ENCODE measurements around the gene RPS27L. TPM values are rescaled to one million over a fixed set of nuclear protein-coding genes. Genes with fewer than 3 reads are reported as not detected.
"Not testable (repeated sequence)": the region's sequence is repeated elsewhere in the genome, so short reads cannot be mapped to it uniquely, and the experiment has no call there.

RPS27L gene
- total RNA-seq, 2 donors from 2014 or later: 187 to 240 TPM

DNA sequence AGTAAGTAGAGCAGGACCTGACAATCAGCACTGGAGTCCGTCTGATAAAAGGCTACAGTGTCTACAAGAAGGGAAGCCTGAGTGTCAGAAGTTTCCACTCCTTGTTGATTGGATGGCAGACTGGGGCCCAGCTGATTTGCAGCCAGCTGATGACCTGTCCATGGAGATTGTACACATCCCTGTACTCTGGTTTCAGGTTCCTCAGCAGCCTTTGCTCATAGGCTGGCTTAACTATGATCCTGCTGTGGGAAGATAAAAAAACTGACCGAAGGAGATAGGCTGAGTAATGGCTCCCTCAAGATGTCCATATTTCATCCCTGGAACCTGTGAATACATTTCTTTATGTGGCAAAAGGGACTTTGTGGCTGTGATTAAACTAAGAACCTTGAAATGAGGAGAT is 47.4 kb downstream of the RPS27L start:
- Mint-ChIP-seq H3K4me3 (no peak overlapping the region), H3K27me3 (peaks cover 7% of the 10 kb centered on the region), H3K36me3 (ENCODE audit: low read depth) (no peaks in the 10 kb centered on the region), H3K9me3 (no peaks in the 10 kb centered on the region), H3K27ac (no peak overlapping the region), H3K4me1 (no peaks in the 10 kb centered on the region)
- no peak for ATAC-seq (replicated peaks)

DNA sequence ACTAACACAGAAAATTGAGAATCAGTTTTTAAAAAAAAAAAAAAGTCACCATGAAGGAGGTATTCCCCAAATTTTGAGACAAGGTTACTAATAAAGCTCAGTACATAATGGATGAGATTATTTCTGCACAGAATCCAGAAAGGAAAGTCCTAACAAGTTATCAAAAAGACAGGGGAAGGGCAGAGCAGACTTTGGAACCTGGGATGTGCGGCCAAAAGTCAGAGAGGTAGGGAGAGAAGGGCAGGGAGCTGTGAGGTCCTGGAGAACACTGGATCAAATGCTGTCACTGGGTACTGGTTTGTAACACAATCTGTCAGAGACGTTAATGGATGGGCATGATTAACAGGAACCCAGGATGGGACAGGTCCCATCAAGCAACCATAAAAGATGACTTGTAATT is 47.8 kb downstream of the RPS27L start:
- ATAC-seq (replicated peaks): no peak
- H3K9me3 Mint-ChIP-seq: no peaks in the 10 kb centered on the region

DNA sequence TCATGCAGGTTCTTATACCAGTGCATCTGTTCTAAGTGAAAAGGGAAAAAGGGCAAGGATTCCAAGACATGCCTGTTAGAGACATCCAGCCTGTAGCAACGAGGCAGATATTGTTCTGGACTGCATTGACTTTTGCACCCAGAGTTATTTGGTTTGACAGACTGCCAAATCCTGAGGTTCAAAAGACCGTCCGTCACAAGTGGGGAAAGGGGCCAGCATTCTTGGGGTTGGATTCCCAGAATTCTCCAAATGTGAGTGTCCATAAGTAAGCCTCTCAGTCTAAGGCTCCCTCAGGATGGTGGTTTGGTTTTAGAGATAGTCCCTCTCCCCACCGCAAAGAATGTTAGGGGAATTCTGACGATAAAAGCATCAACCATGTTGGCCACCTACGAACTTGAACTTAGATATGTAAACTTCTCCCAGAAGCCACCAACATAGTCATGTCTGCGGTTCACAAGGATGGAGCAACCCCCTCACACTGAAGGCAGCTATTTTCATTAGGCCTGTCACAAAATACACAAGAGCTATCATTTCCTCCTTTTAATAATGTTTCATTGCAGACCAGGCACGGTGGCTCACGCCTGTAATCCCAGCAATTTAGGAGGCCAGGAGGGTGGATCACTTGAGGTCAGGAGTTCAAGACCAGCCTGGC is 49.3 kb downstream of the RPS27L start:
- no peak for ATAC-seq (replicated peaks)
- no peaks in the 10 kb centered on the region for H3K4me1 Mint-ChIP-seq
- no peaks in the 10 kb centered on the region for H3K36me3 Mint-ChIP-seq (ENCODE audit: low read depth)
- peaks cover 15% of the 10 kb centered on the region for H3K27me3 Mint-ChIP-seq
- no peak overlapping the region for H3K27ac Mint-ChIP-seq
- no peaks in the 10 kb centered on the region for H3K9me3 Mint-ChIP-seq
- H3K4me3 Mint-ChIP-seq: no peak overlapping the region

More for the DNA sequence above, 47.8 kb downstream of the RPS27L start:
- Mint-ChIP-seq H3K36me3 (ENCODE audit: low read depth) (no peaks in the 10 kb centered on the region), H3K27ac (no peak overlapping the region), H3K4me3 (no peak overlapping the region), H3K27me3 (peaks cover 9% of the 10 kb centered on the region), H3K4me1 (no peaks in the 10 kb centered on the region)

DNA sequence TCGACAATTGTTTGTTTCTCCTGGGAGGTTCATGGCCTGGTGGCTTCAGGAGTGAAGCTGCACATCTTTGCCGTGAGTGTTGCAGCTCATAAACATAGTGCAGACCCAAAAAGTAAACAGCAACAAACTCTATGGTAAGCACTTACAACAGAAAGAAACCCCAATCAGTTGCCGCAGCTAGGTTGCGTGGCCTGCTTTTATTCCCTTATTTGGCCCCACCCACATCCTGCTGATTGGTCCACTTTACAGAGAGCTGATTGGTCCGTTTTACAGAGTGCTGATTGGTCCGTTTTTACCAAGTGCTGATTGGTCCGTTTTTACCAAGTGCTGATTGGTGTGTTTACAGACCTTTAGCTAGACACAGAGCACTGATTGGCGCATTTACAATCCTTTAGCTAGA is 51.9 kb downstream of the RPS27L start:
- not testable (repeated sequence) for ATAC-seq (replicated peaks); H3K36me3 Mint-ChIP-seq (ENCODE audit: low read depth); H3K4me1 Mint-ChIP-seq; H3K27ac Mint-ChIP-seq; H3K9me3 Mint-ChIP-seq; H3K4me3 Mint-ChIP-seq
- peaks cover 15% of the 10 kb centered on the region for H3K27me3 Mint-ChIP-seq

DNA sequence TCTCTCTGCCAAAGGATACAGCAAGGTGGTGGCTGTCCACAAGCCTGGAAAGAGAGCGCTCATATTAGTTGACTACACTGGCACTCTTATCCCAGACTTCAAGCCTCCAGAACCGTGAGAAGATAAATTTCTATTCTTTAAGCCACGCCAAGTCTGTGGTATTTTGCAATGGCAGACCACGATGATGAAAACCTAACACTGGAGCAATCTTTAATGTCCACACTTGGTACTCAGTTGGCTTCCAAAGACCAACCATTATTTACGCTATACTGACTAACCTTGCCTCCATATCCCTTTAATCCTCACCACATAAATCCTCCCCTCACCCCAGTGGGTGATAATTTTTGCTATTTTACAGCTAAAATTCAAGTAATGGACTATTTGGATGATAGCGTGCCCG is 52.5 kb downstream of the RPS27L start:
- Mint-ChIP-seq H3K36me3 (ENCODE audit: low read depth) (no peaks in the 10 kb centered on the region), H3K4me3 (no peak overlapping the region), H3K27ac (no peak overlapping the region), H3K4me1 (no peaks in the 10 kb centered on the region), H3K9me3 (no peaks in the 10 kb centered on the region), H3K27me3 (peaks cover 15% of the 10 kb centered on the region)
- ATAC-seq (replicated peaks): no peak

DNA sequence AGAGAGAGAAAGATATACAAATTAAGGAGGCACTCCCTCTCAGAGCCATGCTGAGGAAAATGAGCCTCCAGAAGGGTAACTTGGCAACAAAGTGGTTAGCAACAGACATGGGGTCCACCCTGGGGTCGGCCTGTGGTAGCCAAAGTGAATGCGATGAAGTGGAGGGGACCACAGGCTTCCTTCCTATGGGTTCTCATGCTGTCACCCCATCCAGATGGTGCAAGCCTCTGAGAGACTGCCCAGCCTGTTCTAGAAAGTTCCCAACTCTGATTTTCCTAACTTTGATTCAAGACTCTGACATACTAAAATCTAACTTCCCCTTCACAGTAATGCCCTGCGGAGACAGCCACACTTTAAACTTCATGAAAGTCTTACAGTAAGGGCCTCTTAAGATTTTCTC is 53.9 kb downstream of the RPS27L start:
- Mint-ChIP-seq H3K9me3 (no peaks in the 10 kb centered on the region), H3K27me3 (peaks cover 15% of the 10 kb centered on the region), H3K4me3 (no peak overlapping the region), H3K27ac (peak overlapping the region; percentile 59), H3K4me1 (no peaks in the 10 kb centered on the region), H3K36me3 (ENCODE audit: low read depth) (no peaks in the 10 kb centered on the region)
- no peak for ATAC-seq (replicated peaks)

DNA sequence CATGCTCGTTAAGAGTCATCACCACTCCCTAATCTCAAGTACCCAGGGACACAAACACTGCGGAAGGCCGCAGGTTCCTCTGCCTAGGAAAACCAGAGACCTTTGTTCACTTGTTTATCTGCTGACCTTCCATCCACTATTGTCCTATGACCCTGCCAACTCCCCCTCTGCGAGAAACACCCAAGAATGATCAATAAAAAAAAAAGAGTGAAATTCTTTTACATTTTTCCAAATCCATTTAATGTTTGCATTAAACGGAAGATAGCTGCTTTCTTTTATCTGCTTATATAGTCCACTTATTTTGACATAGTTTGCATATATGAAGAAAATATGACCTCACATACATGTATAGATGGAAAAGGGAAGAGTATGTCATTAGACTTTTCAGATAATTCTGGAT is 57.7 kb downstream of the RPS27L start:
- H3K36me3 Mint-ChIP-seq (ENCODE audit: low read depth); H3K27ac Mint-ChIP-seq; H3K27me3 Mint-ChIP-seq; H3K4me3 Mint-ChIP-seq; ATAC-seq (replicated peaks); H3K4me1 Mint-ChIP-seq; H3K9me3 Mint-ChIP-seq: not testable (repeated sequence)

DNA sequence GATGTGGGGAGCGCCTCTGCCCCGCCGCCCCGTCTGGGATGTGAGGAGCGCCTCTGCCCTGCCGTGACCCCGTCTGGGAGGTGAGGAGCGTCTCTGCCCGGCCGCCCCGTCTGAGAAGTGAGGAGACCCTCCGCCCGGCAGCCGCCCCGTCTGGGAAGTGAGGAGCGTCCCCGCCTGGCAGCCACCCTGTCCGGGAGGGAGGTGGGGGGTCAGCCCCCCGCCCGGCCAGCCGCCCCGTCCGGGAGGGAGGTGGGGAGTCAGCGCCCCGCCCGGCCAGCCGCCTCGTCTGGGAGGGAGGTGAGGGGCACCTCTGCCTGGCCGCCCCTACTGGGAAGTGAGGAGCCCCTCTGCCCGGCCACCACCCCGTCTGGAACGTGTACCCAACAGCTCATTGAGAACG is 58.4 kb downstream of the RPS27L start:
- not testable (repeated sequence) for H3K36me3 Mint-ChIP-seq (ENCODE audit: low read depth); H3K4me3 Mint-ChIP-seq; H3K27me3 Mint-ChIP-seq; ATAC-seq (replicated peaks); H3K27ac Mint-ChIP-seq; H3K9me3 Mint-ChIP-seq; H3K4me1 Mint-ChIP-seq

Other genes starting within 250 kb of the RPS27L start
- 1 to 10 TPM; 3.0 to 9.7 TPM for gene TPM1, start 114.7 kb downstream of the RPS27L start, total RNA-seq
- gene LACTB, start 35.6 kb downstream of the RPS27L start, total RNA-seq: 10 to 100 TPM; 20.3 to 26.0 TPM
- gene RAB8B, start 32.1 kb upstream of the RPS27L start, total RNA-seq: 100 to 1,000 TPM in 1 of 2 donors, 10 to 100 TPM in 1; 68.1 to 185 TPM
- gene APH1B, start 120.1 kb upstream of the RPS27L start, total RNA-seq: 1 to 10 TPM; 7.8 to 8.7 TPM
- 1 to 10 TPM in 1 of 2 donors, under 1 TPM in 1; 0.15 to 1.0 TPM for gene CA12, start 224.4 kb upstream of the RPS27L start, total RNA-seq

All from activated T-helper 17 cell treated with anti-CD3 and anti-CD28 coated beads, Interleukin-2, amount 50 U/mL, for 72 hours (primary cell).